CD4-positive, alpha-beta T cell treated with Interleukin-17A for 1 hour (primary cell): ENCODE results near the gene YPEL2.

Experiments
- DNase-seq: peaks from one replicate; pipeline ENCODE4 v3.0.0-alpha.2; 2020

Gene YPEL2

DNA sequence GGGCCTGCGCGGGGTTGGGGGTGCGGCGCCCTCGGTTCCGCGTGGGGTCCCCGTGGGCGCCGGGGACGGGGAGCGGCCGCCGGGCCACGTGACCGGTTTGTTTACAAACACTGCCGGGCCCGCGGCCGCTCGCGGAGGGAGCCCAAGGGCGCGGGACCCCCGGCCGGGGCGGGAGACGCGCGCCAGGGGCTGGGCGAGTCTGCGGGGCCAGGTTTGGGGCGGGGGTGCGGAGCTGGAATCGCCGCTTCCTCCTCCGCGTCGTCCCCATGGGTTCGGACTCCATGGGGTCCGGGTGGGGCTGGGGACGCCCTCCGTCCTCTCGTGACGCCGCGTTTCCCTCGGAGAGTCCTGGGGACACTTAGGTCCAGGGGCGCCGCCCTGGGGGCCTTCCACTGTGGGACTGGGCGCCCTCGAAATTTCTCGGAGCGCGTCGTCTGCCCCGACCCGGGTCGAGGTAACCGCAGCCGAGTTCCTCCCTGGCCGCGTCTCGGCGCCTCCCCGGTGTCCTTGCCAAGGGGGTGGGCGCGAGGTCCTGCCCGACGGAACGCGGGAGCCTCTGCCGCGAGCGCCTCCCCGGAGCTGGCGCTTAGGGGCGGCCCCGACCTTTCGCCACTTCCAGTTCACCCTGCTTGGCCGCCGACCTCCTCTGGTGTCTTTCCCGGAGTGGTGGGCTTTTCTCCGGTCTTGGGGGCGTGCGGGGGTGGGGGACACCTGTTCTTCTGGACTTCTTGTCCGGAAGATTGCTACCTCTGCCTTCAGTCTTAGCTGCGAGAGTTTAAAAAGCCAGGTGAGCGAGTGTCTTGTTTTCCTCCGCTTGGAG, 684 bp downstream of the YPEL2 start:
- DNase-seq = peak; percentile 18

- DNase-seq = no peak
Measured at GRCh38 chr17:59332749-59333377, 1.4 kb downstream of the YPEL2 start.

- no peak for DNase-seq
Measured at GRCh38 chr17:59333836-59334235, 2.4 kb downstream of the YPEL2 start.

DNA sequence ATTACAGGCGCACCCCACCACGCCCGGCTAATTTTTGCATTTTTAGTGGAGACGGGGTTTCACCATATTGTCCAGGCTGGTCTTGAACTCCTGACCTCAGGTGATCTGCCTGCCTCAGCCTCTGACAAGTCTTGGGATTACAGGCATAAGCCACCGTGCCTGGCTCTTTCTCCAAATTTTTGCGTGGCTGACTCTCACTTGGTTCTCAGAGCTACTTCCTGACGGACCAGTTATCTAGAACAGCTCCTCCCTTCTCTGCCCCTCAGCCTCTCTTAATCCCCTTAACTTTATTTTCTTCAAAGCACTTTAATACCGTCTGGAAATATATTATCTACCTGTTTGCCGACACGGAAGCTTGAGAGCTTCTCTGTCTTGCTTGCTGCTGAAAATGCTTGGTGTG, 4.2 kb downstream of the YPEL2 start:
- DNase-seq = no peak

DNA sequence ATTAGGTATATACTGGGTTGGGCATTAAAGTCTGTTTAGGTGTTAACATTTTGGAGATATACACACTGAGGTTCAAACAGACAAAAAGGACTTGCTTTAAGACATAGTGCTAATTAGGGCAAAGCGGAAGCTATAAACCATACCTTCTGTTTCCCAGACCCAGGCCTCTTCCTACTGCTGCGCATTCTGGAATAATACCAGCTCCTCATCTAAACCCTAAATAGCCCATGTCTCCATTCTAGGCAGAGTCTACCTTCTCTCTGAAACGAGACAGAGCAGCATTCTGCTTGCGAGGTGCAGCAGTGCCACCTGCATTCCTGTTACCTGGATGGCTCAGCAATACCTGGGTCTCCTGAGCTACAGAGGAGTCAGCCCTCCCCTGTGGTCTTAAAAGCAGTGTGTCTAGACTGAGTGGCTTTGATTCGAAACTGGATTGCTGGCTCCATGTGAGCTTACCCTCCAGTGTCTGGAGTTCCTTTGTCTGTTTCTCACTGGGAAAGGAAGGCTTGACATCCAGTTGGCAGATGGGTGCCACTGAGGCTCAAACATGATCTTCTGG, 6.4 kb downstream of the YPEL2 start:
- no peak for DNase-seq

- DNase-seq = no peak
Measured at GRCh38 chr17:59338498-59338897, 7.0 kb downstream of the YPEL2 start.

DNA sequence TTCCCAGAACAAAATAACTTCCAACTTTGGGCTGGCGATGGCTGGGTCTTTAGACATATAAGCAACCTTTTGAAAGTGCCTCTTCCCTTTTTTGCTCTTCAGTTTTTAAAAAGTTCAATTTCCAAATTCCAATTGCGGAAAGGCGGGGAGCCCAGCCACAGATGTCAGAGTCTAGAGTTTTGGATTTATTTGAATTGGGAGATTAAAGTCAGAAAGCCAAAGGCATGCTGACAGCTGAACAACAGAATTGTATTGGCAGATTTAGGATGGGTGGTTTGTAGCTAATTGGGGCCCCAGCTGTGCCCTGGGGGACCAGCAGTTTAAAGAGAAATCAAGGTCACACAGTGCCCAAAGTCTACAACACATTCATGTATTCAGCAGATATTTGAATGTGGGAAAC, 10.5 kb downstream of the YPEL2 start:
- DNase-seq = no peak

- DNase-seq = no peak
Measured at GRCh38 chr17:59342681-59343131, 11.3 kb downstream of the YPEL2 start.

DNA sequence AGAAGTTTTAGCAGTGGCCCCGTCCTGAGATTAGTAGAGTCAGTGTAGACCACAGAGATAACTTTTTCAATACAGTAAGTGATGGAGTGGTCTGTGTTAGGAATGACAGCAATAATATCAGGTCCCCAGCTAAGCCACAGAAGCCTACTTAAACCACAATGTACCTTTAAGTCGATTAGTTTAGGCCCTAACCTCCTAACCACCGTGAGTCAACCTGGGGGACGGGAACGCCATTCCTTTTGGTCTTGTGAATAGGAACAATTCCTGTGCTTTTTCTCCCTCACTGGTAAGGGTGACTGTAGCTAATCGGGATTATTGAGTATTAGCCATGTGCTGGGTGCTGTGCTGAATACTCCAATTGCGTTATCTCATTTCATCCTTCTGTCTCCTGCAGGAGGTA, 14.0 kb downstream of the YPEL2 start:
- no peak for DNase-seq

DNA sequence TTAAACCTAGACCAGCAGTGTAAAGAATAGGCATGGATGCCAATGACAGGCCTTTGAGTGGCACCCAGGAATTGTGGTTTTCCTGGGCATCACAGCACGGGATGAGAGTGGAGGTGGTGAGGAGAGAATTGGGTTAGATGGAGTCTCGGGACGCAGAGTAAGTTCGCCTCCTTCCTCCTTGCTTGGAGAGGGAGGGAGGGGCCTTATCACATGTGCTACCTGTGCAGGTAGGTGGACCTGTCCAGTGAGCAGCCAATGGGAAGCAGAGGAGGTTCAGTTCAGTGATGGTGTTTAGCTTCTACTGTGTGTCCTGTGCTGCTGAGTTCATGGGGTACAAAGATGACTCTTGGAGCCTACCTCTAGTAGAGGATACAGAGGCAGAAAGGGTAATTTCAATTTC, 14.9 kb downstream of the YPEL2 start:
- DNase-seq = no peak

DNA sequence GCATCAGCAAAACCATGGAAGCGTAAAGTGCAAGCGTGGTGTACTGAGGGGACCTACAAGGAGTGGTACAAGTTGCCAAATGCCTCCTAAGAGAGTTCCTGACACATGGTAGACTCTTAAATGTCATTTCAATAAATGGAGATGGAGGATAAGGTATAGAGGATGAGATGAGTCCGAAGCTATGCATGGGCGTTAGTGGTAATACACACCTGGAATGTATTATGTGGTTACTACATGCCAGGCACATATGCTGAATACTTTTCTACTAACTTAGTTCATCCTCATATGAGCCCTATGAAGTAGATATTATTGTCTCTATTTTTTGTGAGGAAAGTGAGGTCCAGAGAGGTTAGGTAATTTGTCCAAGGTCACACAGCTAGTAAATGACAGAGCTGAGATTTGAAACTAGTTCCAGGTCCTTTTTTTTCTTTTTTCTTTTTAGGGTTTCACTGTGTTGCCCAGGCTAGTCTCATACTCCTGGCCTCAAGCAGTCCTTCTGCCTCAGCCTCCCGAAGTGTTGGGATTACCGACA, 15.5 kb downstream of the YPEL2 start:
- DNase-seq = no peak

DNA sequence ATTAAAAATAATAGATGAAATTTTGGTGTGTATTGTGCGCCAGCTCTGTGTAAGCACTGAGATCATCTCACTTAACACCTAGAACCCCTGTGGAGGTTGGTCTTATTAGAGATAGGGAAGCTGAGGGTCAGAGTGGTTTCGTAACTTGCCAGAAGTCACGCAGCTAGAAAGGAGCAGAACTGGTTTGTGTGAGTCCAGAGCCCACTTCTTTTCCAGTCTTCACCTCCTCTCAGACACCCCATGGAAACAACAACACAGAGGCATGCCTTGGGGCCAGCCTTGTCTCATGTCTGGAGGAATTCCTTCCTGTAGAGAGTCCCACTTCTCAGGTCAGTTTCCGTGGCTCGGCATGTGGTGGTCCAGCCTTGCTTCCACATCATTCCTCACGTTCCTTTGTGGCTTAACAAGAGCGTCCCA, 16.5 kb downstream of the YPEL2 start:
- no peak for DNase-seq

DNA sequence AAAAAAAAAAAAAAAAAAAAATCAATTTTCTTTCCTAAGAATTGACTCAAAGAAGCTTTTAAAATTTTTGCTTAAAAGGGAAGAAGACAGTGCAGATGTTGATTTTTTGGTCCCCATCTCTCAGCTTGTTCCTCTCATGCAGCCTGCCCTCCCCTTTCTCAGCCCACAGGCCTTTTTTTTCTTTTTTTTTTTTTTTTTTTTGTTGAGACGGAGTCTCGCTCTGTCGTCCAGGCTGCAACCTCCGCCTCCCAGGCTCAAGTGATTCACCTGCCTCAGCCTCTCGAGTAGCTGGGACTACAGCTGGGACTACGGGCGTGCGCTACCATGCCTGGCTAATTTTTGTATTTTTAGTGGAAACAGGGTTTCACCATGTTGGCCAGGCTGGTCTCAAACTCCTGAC, 17.7 kb downstream of the YPEL2 start:
- DNase-seq = no peak

GRCh38 chr17:59353106-59353854, 21.8 kb downstream of the YPEL2 start:
- DNase-seq = peak; percentile 29

DNA sequence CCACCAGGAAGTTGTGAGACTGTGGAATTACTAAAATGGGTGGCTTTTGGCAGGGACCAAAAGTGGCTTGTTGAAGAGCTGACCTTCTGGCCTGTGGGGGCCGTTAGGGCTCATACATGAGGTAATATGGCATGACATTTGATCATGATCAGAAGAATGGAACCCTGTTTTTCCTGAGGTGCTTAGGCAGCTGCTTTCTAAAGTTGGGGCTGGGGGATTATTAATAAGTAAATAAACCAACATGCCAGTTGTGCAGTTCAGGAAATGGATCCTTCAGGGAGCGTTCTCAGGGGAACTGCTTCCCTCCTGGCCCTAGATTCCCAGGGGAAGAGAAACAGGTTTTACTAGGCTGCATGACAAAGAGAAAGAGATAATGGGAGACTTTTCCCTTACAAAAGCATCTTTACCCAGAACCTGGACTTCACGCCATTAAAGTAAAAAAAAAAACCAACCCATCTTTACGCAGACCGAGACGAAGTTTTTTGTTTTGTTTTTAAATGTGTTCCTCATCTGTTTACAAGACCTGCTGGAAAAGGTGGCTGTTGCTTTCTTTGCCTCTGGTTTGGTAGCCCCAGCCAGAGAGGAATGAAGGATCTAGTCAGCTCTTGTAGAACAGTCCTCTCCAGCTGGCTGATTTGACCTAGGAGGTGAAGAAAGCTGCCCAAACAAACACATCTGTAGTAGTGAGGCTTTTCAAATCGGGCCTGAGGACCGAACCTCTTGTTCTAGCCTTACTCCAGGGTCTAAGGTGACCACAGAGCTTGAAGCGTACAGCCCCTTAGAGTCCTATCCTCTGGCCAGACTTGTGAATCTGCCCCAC, 22.7 kb downstream of the YPEL2 start:
- DNase-seq = no peak

DNA sequence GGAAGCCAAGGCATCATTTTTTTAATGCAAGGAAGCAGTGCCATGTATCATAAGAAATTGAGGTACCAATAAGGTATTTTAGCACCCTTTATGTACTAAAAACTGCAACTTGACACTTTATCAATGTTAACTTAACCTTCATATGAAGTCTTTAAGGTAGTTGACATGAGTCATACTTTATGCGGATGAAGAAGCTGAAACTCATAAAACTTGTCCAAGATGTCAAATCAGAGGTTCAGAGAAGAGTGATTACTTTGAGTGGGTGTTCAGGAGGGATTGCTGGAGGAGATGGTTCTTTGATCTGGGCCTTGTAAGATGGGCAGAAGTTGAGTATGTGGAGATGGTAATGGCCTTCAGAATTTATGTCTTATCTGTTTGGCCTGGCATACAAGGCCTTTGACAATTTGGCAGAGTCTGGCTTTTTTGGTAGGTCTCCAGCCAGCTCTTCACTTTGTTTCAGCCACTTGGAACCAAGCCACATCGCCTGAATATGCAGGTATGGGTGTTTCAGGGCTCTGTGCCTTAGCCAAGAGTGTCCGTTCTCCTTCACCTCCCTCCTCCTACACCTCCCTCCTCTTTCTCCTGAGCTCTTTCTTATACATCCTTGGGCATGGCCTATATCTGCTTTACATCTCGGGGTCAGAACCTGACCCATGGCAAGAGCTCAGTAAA, 23.7 kb downstream of the YPEL2 start:
- DNase-seq = no peak

DNA sequence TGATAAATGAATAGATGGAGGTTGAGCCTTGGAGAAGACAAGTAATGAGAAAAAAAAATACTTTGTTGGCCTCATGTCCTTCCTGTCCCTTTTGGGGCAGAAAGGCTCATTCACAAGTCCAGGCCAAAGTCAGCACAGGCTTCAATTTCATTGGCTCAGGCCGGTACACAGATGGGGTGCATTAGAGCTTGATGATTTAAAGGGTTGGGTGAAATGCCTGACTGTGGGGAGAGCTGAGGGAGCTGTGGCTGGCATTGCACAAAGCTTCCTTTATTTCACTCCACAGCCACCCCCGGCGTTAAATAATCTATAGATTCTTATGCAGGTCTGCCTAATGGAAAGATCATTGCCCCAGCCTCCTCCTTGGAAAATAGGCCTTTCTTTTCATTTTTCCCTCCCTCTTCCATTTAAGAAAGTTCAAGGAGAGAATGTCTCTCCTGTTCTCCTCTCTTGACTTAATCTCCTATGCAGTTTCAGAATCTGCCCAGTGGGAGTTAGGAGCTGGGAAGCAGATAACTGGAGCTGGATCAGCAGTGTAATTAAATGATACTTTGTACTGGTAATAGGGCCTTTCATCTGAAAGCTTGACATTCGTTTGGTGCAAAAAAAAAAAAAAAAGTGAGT, 24.4 kb downstream of the YPEL2 start:
- no peak for DNase-seq

- DNase-seq = no peak
Measured at GRCh38 chr17:59356543-59357218, 25.2 kb downstream of the YPEL2 start.

DNA sequence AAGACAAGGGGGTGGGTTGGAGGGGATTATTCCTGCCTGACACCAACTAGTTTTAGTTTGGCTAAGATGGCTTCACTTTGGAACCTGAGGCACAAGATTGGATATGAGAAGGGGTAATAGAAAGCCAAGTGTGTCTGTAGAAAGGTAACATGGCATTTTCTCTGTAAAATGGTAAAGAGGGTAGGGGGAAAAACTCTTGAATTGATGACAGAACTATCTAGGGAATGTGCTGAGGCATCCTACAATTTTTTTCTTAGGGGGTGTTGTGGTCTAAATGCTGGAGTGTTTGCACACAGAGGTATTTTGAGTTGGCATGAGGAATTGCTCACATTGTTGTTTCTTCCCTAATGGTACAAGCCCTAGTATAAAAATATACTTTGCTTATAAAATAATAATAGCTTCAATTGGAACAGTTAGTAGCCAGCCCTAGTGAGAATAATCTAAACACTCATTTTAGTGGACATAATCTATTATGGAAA, 25.8 kb downstream of the YPEL2 start:
- no peak for DNase-seq

DNA sequence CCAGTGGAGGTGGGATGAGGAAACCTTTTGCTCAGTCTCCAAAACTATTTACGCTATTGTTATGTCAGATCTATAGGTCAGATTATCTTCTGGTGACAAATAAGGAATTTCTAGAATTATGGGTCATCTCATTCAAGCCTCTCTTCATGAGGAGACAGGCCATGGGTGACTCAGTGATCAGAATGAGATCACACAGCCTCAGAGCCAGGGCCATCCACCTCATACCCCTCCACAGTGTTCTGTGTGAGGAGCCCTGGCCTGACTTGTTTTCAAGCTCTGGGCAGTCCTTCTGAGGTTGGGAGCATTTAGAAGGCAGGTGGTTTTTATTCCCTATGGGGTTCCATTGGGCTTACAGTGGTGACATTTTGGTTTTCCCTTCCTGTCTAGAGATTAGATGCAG, 26.5 kb downstream of the YPEL2 start:
- no peak for DNase-seq

DNA sequence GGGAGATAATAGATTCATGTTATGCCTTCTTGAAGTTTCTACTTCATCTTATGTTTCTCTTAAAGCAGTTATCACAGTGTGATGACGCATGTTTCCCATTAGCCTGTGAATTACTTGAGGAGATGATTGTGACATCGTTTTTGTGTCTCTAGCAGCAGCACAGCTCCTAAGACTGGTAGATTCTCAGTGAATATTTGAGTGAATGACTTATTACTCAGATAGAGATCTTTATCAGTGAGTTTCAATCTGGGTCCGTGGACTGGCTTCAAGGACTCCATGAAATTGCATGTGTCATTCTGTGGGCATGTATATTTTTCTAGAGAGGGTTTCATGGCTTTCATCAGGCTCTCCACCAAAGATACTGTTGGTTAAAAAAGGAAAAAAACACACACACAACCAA, 29.9 kb downstream of the YPEL2 start:
- no peak for DNase-seq
